IMR-90 (cell line): ENCODE data around the gene PLAGL1. TPM values are rescaled to one million over a fixed set of nuclear protein-coding genes. Genes with fewer than 3 reads are reported as not detected.
A peak's percentile ranks its signal among the peaks of the same experiment; 100 is the strongest.

Experiments used
- ATAC-seq: fragments of 200-7000 bp; cut with Tn5 transposase; 2 replicates; pipeline ENCODE4 v1.9.1; 2020; ENCODE audit warnings: low read depth, mild to moderate bottlenecking, moderate library complexity
- BruUV-seq: library from RNA; stranded (reverse); fragments of 400-500 nt; replicated peaks from 2 replicates; lab custom pipeline; 2021; lab: Mats Ljungman, UMichigan
- CTCF ChIA-PET: fragments of 300-600 bp; formaldehyde crosslinking; extraction: SDS; loops from one replicate; lab custom pipeline; 2021; ENCODE audit warnings: antibody characterized with exemption; lab: Yijun Ruan, JAX
- POLR2A ChIA-PET: fragments of 300-600 bp; sonication (Branson Sonifier 250); formaldehyde crosslinking; loops from one replicate; lab custom pipeline; 2022; ENCODE audit warnings: antibody characterized with exemption; ENCODE audit not compliant: unreplicated experiment; lab: Charles Lee
- DNase-seq: peaks from one replicate; pipeline ENCODE4 v3.0.0; 2013
- H2AFZ ChIP-seq: replicated peaks from 2 replicates; pipeline ENCODE3; 2013; ENCODE audit warnings: low read length, mild to moderate bottlenecking; ENCODE audit not compliant: poor library complexity
- H2AK5ac ChIP-seq: 2 replicates; pipeline ENCODE4 v1.6.1; 2013; ENCODE audit warnings: low read depth, low read length, inconsistent platforms
- H2AK9ac ChIP-seq: replicated peaks from 2 replicates; pipeline ENCODE3; 2013; ENCODE audit warnings: mild to moderate bottlenecking, low read depth, low read length, moderate library complexity; ENCODE audit not compliant: poor library complexity
- H2BK120ac ChIP-seq: 2 replicates; pipeline ENCODE4 v1.6.1; 2013; ENCODE audit warnings: low read depth, low read length, inconsistent platforms
- H2BK15ac ChIP-seq: 3 replicates; pipeline ENCODE4 v1.6.1; 2013; ENCODE audit warnings: low read depth, low read length, inconsistent platforms
- H2BK20ac ChIP-seq: 2 replicates; pipeline ENCODE4 v1.6.1; 2013; ENCODE audit warnings: low read depth, mild to moderate bottlenecking, inconsistent platforms, low read length, moderate library complexity
- H2BK5ac ChIP-seq: 2 replicates; pipeline ENCODE4 v1.6.1; 2013; ENCODE audit warnings: mild to moderate bottlenecking, low read depth, low read length, inconsistent platforms; ENCODE audit not compliant: poor library complexity, severe bottlenecking
- H3K14ac ChIP-seq: replicated peaks from 2 replicates; pipeline ENCODE4 v1.6.1; 2013; ENCODE audit warnings: low read depth, low read length, inconsistent platforms
- H3K18ac ChIP-seq: 2 replicates; pipeline ENCODE4 v1.6.1; 2013; ENCODE audit warnings: low read depth, low read length, control low read depth
- H3K23ac ChIP-seq: 2 replicates; pipeline ENCODE4 v1.6.1; 2013; ENCODE audit warnings: low read depth, low read length, inconsistent platforms
- H3K27ac ChIP-seq: 2 replicates; pipeline ENCODE4 v1.5.1; 2013; ENCODE audit warnings: mild to moderate bottlenecking, control low read depth, low read length; ENCODE audit not compliant: insufficient read depth
- H3K27me3 ChIP-seq: 2 replicates; pipeline ENCODE4 v1.6.1; 2013; ENCODE audit warnings: low read length; ENCODE audit not compliant: control insufficient read depth, insufficient read depth
- H3K36me3 ChIP-seq: 2 replicates; pipeline ENCODE4 v1.6.1; 2013; ENCODE audit warnings: low read length, mixed read lengths; ENCODE audit not compliant: control insufficient read depth, insufficient read depth
- H3K4ac ChIP-seq: 2 replicates; pipeline ENCODE4 v1.6.1; 2013; ENCODE audit warnings: low read depth, low read length, inconsistent platforms
- H3K4me1 ChIP-seq: 2 replicates; pipeline ENCODE4 v1.6.1; 2013; ENCODE audit warnings: low read length, mixed read lengths; ENCODE audit not compliant: control insufficient read depth, insufficient read depth
- H3K4me2 ChIP-seq: 2 replicates; pipeline ENCODE4 v1.6.1; 2013; ENCODE audit warnings: low read depth, mild to moderate bottlenecking, control low read depth, low read length, moderate library complexity
- H3K4me3 ChIP-seq: 2 replicates; pipeline ENCODE4 v1.5.1; 2013; ENCODE audit warnings: low read depth, mild to moderate bottlenecking, control low read depth, low read length, moderate library complexity; ENCODE audit not compliant: insufficient read depth
- H3K56ac ChIP-seq: 2 replicates; pipeline ENCODE4 v1.6.1; 2013; ENCODE audit warnings: low read length, inconsistent platforms; ENCODE audit not compliant: insufficient read depth; ENCODE audit errors: extremely low read depth
- H3K79me1 ChIP-seq, 2 experiments: 2 replicates each; pipeline ENCODE4 v1.6.1; 2013; ENCODE audit warnings: low read length in 2 of 2, inconsistent platforms in 1 of 2, low read depth in 1 of 2
- H3K9ac ChIP-seq: 2 replicates; pipeline ENCODE4 v1.6.1; 2013; ENCODE audit warnings: low read depth, low read length, control low read depth
- H3K9me1 ChIP-seq: 2 replicates; pipeline ENCODE4 v1.6.1; 2013; ENCODE audit warnings: low read length, inconsistent platforms; ENCODE audit not compliant: insufficient read depth
- H3K9me3 ChIP-seq: 2 replicates; pipeline ENCODE4 v1.6.1; 2013; ENCODE audit warnings: low read length; ENCODE audit not compliant: control insufficient read depth, insufficient read depth
- H4K20me1 ChIP-seq: 2 replicates; pipeline ENCODE4 v1.6.1; 2013; ENCODE audit warnings: low read length, inconsistent platforms; ENCODE audit not compliant: insufficient read depth
- H4K5ac ChIP-seq: 2 replicates; pipeline ENCODE4 v1.6.1; 2013; ENCODE audit warnings: mild to moderate bottlenecking, low read depth, low read length, control low read depth
- H4K8ac ChIP-seq, 2 experiments: 2 replicates each; pipeline ENCODE4 v1.6.1; 2013; ENCODE audit warnings: low read depth in 2 of 2, low read length in 2 of 2, control low read depth in 1 of 2, inconsistent platforms in 1 of 2
- H4K91ac ChIP-seq: 2 replicates; pipeline ENCODE4 v1.6.1; 2013; ENCODE audit warnings: low read depth, low read length, inconsistent platforms; ENCODE audit not compliant: insufficient read depth
- BHLHE40 ChIP-seq: fragments of 150-350 bp; IDR thresholded peaks from 2 replicates; pipeline ENCODE4 v1.6.1; 2016; ENCODE audit warnings: mild to moderate bottlenecking, low read depth, low read length
- FOS ChIP-seq: fragments of 150-350 bp; IDR thresholded peaks from 2 replicates; pipeline ENCODE4 v1.6.1; 2016; ENCODE audit warnings: low read depth, low read length
- MAFK ChIP-seq: IDR thresholded peaks from 2 replicates; pipeline ENCODE4 v1.6.1; 2012; ENCODE audit warnings: low read depth, low read length, improper control_type of control experiment
- RCOR1 ChIP-seq: IDR thresholded peaks from 2 replicates; pipeline ENCODE4 v1.6.1; 2012; ENCODE audit warnings: mild to moderate bottlenecking, low read length, improper control_type of control experiment; ENCODE audit not compliant: insufficient replicate concordance
- RFX5 ChIP-seq: IDR thresholded peaks from 2 replicates; pipeline ENCODE4 v1.8.0; 2012; ENCODE audit warnings: low read depth, mild to moderate bottlenecking, low read length, moderate library complexity
- SMC3 ChIP-seq: fragments of 150-350 bp; IDR thresholded peaks from 2 replicates; pipeline ENCODE4 v1.6.1; 2016; ENCODE audit warnings: low read depth, mild to moderate bottlenecking, antibody characterized with exemption, low read length, moderate library complexity
- WGBS, 2 experiments: methylation state at CpG; one replicate each; pipeline versions ENCODE4 v1.1.5 to v1.1.7; 2013; ENCODE audit warnings: missing lambda C conversion rate in 2 of 2; ENCODE audit not compliant: insufficient read length in 1 of 2; ENCODE audit errors: extremely low coverage in 2 of 2; 5-methylcytosine and 5-hydroxymethylcytosine counted together
- dilution Hi-C: fragments of 300-500 bp; cut with HindIII; formaldehyde crosslinking; loops from one replicate; pipeline ENCODE4 v1.14.3; 2018; ENCODE audit warnings: low sequenced_read_pairs; ENCODE audit not compliant: unreplicated experiment
- in situ Hi-C: fragments of 300-500 bp; cut with MboI; formaldehyde crosslinking; loops from 3 replicates; pipeline ENCODE4 v1.14.3; 2019; ENCODE audit warnings: low sequenced_read_pairs, inconsistent platforms, mixed read lengths
- intact Hi-C: fragments of 100-400 bp; cut with micrococcal nuclease; formaldehyde crosslinking; loops from 2 replicates; pipeline ENCODE4 v1.10.0; 2022
- polyA plus RNA-seq, 3 experiments: library from polyadenylated mRNA; depleted of rRNA; stranded (reverse); fragments of >200 nt; gene quantifications; 2 replicates each; pipeline ENCODE4 v1.2.3, GENCODE V29; 2012; ENCODE audit warnings: low replicate concordance in 1 of 3
- total RNA-seq: library from RNA; depleted of rRNA; stranded (reverse); fragments of >200 nt; gene quantifications from 2 replicates; pipeline ENCODE4 v1.2.3, GENCODE V29; 2012
- TF ChIP-seq, protein P1 (sequence below): fragments of 150-350 bp; IDR thresholded peaks from 2 replicates; pipeline ENCODE4 v1.6.1; 2017; ENCODE audit warnings: mild to moderate bottlenecking, antibody characterized with exemption, low read length, low read depth

The PLAGL1 gene
- total and polyA plus RNA-seq, 2 of the 4 experiments (the other 2 are of a cell fraction), result 23.3 to 73.8 TPM

DNA sequence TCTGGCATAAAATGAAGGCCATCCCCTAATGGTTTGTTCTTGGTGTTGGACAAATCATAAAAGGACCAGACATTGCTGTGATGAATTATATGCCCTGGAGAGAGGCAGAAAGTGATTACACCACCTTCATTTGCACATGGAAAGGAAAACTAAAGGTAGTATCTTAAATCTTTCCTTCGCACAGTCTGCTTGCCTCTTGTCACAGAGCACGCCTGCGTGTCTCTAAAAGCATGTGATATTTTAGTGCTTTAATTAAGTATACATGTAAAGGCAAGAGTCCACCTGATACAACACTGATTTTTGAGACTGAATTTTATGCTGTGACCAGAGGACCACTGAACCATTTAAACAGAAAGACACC lies 28.8 kb upstream of the PLAGL1 start:
- ATAC-seq (no peak), DNase-seq (no peak)
- Histone ChIP-seq H3K79me1 (no peaks in the 10 kb centered on the region), H3K56ac (no peak overlapping the region), H3K18ac (no peak overlapping the region), H3K23ac (no peak overlapping the region), H3K9me3 (peaks cover 3% of the 10 kb centered on the region), H3K27ac (no peak overlapping the region), H4K8ac (no peak overlapping the region), H3K4me2 (peak overlapping the region; percentile 70), H3K9ac (no peak overlapping the region), H2AFZ (no peak overlapping the region), H2BK5ac (no peak overlapping the region), H3K9me1 (no peaks in the 10 kb centered on the region), H3K36me3 (no peaks in the 10 kb centered on the region), H3K27me3 (no peaks in the 10 kb centered on the region), H2BK20ac (no peak overlapping the region), H2BK120ac (no peak overlapping the region), H3K4me3 (peak overlapping the region; percentile 25; the same call in 1 of the 2 replicates), H2AK5ac (no peak overlapping the region), H4K20me1 (no peaks in the 10 kb centered on the region), H4K91ac (no peak overlapping the region), H2BK15ac (no peak overlapping the region), H3K14ac (no peak overlapping the region), H2AK9ac (no peak overlapping the region), H3K4ac (no peak overlapping the region), H3K4me1 (peaks cover 2% of the 10 kb centered on the region; the same call in 1 of the 2 replicates), H4K5ac (no peak overlapping the region)
- intact Hi-C loops, result no loop called here
- in situ Hi-C loops, result no loop called here
- TF ChIP-seq RCOR1 (no peak), SMC3 (no peak), RFX5 (no peak), FOS (no peak), BHLHE40 (no peak), MAFK (no peak)
- TF ChIP-seq, protein P1, sequence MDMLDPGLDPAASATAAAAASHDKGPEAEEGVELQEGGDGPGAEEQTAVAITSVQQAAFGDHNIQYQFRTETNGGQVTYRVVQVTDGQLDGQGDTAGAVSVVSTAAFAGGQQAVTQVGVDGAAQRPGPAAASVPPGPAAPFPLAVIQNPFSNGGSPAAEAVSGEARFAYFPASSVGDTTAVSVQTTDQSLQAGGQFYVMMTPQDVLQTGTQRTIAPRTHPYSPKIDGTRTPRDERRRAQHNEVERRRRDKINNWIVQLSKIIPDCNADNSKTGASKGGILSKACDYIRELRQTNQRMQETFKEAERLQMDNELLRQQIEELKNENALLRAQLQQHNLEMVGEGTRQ, result no peak
- ChIA-PET POLR2A (no interaction called here), CTCF (interaction anchor here (0.6 to 1.3 kb wide), 5 partner anchors 10 to 358 kb away, joined by 3 to 4 read pairs (median 3); no protein-coding TSS in a partner anchor)
- no TSS peak for BruUV-seq
- dilution Hi-C loops, result no loop called here
- no CpG with 5 or more reads among the region's 3 CpGs for WGBS, 2 experiments
